ENCODE measurements around the gene RIMS3. TPM values are rescaled to one million over a fixed set of nuclear protein-coding genes. Genes with fewer than 3 reads are reported as not detected.
A peak's percentile ranks its signal among the peaks of the same experiment; 100 is the strongest.

The RIMS3 gene
- polyA plus RNA-seq, 1 donor from 2014 or later = 31.6 TPM

DNA sequence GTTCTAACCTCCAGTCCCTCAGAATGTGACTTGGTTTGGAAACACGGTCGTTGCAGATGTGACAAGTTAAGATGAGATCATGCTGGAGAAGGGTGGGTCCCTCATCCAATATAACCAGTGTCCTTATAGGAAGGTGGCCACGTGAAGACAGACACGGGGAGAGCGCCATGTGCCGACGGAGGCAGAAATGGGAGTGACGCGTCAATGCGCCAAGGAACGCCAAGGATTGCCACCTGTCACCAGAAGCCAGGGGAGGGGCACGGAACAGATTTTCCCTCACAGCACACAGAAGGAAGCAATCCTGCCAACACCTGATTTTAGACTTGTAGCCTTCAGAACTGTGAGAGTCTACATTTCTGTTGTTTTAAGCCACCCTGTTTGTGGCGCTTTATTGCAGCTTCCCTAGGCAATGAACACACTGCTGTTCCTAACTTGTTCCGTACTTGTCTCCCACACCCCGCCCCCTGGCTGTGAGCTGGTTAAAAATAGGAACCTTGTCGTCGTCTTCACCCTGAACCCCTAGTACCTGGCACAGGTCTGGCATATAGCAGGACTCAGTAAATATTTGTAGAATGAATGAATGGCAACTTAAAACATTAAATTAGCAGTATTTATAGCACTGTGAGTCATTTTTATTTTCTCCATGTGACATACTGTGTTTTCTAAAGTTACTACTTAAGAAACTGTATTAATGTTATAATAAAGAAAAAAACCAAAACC is 14.2 kb downstream of the RIMS3 start:
- H3K9me3 ChIP-seq (ENCODE audit: low read length) = no peaks in the 10 kb centered on the region
- no peaks in the 10 kb centered on the region for H3K27me3 ChIP-seq (ENCODE audit: insufficient read depth, low read depth, low read length)
- no peaks in the 10 kb centered on the region for H3K36me3 ChIP-seq (ENCODE audit: insufficient read depth, low read length)
- no peak overlapping the region for H3K4me2 ChIP-seq (ENCODE audit: low read length)
- H3K4me3 ChIP-seq (ENCODE audit: low read length) = no peak overlapping the region
- no peaks in the 10 kb centered on the region for H3K79me2 ChIP-seq (replicated peaks; ENCODE audit: insufficient read depth, low read length)
- TF ChIP-seq EZH2 (IDR thresholded peaks at IDR 0.05; ENCODE audit: borderline replicate concordance, insufficient read depth, low read length, poor library complexity, severe bottlenecking) (no peak), POLR2AphosphoS5 (IDR thresholded peaks at IDR 0.05) (no peak), RAD21 (conservative IDR thresholded peaks at IDR 0.05) (no peak), SMC3 (conservative IDR thresholded peaks at IDR 0.05; ENCODE audit: poor library complexity) (no peak), EP300 (conservative IDR thresholded peaks at IDR 0.05; ENCODE audit: poor library complexity, severe bottlenecking) (no peak), TAF1 (IDR thresholded peaks at IDR 0.05; ENCODE audit: low read depth) (no peak), MXI1 (conservative IDR thresholded peaks at IDR 0.05; ENCODE audit: poor library complexity, severe bottlenecking) (no peak)
- TF ChIP-seq, protein P1, sequence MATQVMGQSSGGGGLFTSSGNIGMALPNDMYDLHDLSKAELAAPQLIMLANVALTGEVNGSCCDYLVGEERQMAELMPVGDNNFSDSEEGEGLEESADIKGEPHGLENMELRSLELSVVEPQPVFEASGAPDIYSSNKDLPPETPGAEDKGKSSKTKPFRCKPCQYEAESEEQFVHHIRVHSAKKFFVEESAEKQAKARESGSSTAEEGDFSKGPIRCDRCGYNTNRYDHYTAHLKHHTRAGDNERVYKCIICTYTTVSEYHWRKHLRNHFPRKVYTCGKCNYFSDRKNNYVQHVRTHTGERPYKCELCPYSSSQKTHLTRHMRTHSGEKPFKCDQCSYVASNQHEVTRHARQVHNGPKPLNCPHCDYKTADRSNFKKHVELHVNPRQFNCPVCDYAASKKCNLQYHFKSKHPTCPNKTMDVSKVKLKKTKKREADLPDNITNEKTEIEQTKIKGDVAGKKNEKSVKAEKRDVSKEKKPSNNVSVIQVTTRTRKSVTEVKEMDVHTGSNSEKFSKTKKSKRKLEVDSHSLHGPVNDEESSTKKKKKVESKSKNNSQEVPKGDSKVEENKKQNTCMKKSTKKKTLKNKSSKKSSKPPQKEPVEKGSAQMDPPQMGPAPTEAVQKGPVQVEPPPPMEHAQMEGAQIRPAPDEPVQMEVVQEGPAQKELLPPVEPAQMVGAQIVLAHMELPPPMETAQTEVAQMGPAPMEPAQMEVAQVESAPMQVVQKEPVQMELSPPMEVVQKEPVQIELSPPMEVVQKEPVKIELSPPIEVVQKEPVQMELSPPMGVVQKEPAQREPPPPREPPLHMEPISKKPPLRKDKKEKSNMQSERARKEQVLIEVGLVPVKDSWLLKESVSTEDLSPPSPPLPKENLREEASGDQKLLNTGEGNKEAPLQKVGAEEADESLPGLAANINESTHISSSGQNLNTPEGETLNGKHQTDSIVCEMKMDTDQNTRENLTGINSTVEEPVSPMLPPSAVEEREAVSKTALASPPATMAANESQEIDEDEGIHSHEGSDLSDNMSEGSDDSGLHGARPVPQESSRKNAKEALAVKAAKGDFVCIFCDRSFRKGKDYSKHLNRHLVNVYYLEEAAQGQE (IDR thresholded peaks at IDR 0.05; ENCODE audit: borderline replicate concordance) = no peak
- TF ChIP-seq, protein P2, sequence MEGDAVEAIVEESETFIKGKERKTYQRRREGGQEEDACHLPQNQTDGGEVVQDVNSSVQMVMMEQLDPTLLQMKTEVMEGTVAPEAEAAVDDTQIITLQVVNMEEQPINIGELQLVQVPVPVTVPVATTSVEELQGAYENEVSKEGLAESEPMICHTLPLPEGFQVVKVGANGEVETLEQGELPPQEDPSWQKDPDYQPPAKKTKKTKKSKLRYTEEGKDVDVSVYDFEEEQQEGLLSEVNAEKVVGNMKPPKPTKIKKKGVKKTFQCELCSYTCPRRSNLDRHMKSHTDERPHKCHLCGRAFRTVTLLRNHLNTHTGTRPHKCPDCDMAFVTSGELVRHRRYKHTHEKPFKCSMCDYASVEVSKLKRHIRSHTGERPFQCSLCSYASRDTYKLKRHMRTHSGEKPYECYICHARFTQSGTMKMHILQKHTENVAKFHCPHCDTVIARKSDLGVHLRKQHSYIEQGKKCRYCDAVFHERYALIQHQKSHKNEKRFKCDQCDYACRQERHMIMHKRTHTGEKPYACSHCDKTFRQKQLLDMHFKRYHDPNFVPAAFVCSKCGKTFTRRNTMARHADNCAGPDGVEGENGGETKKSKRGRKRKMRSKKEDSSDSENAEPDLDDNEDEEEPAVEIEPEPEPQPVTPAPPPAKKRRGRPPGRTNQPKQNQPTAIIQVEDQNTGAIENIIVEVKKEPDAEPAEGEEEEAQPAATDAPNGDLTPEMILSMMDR (IDR thresholded peaks at IDR 0.05; ENCODE audit: poor library complexity, severe bottlenecking) = no peak
- H3K9me2 ChIP-seq (ENCODE audit: insufficient read depth, low read length) = no peaks in the 10 kb centered on the region
- H3F3A ChIP-seq (ENCODE audit: insufficient read depth, low read length, poor library complexity, severe bottlenecking) = no peaks in the 10 kb centered on the region
- no peak overlapping the region for H3K9ac ChIP-seq (ENCODE audit: low read length)
- H4K20me1 ChIP-seq (ENCODE audit: insufficient read depth) = no peaks in the 10 kb centered on the region
- H2AFZ ChIP-seq (ENCODE audit: low read depth, low read length) = no peak overlapping the region
- no peak overlapping the region for H3K27ac ChIP-seq (ENCODE audit: low read length)

DNA sequence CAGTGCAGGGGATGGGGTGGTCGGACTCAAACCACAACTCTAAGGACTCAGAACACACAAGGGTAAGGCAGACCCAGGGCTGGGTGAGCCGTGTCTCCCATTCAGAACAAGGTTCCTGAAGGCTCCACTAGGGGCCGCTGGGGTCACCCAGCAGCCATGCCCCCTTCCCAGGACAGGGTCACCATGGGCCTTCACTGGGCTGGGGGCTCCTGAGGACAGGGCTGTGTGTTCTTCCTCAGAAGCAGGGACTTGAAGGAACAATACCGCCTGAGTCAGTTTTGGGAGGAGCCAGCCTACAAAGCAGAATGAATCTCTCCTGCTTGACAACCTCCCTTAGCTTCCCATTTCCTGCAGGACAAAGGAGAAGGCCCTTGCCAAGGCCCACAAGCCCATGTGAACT is 15.4 kb downstream of the RIMS3 start:
- Histone ChIP-seq H3K27me3 (ENCODE audit: insufficient read depth, low read depth, low read length) (no peaks in the 10 kb centered on the region), H4K20me1 (ENCODE audit: insufficient read depth) (no peaks in the 10 kb centered on the region), H3K9ac (ENCODE audit: low read length) (no peak overlapping the region), H3F3A (ENCODE audit: insufficient read depth, low read length, poor library complexity, severe bottlenecking) (no peaks in the 10 kb centered on the region), H3K4me2 (ENCODE audit: low read length) (no peak overlapping the region), H3K9me2 (ENCODE audit: insufficient read depth, low read length) (no peaks in the 10 kb centered on the region), H3K79me2 (replicated peaks; ENCODE audit: insufficient read depth, low read length) (no peaks in the 10 kb centered on the region), H3K27ac (ENCODE audit: low read length) (no peak overlapping the region), H3K4me3 (ENCODE audit: low read length) (no peak overlapping the region), H2AFZ (ENCODE audit: low read depth, low read length) (no peak overlapping the region), H3K36me3 (ENCODE audit: insufficient read depth, low read length) (no peaks in the 10 kb centered on the region), H3K9me3 (ENCODE audit: low read length) (no peaks in the 10 kb centered on the region)
- no peak for TF ChIP-seq SMC3 (conservative IDR thresholded peaks at IDR 0.05; ENCODE audit: poor library complexity)
- no peak for TF ChIP-seq RAD21 (conservative IDR thresholded peaks at IDR 0.05)
- no peak for TF ChIP-seq POLR2AphosphoS5 (IDR thresholded peaks at IDR 0.05)
- TF ChIP-seq, protein P2 (IDR thresholded peaks at IDR 0.05; ENCODE audit: poor library complexity, severe bottlenecking) = peak; percentile 11
- no peak for TF ChIP-seq TAF1 (IDR thresholded peaks at IDR 0.05; ENCODE audit: low read depth)

Measured in neural cell (in vitro differentiated cells).